GM23338 (cell line): ENCODE data around the gene UBXN7. TPM values are rescaled to one million over a fixed set of nuclear protein-coding genes. Genes with fewer than 3 reads are reported as not detected.
"Not testable (repeated sequence)": the region's sequence is repeated elsewhere in the genome, so short reads cannot be mapped to it uniquely, and the experiment has no call there.

ENCODE experiments used
- ATAC-seq: fragments of 200-7000 bp; cut with Tn5 transposase; 3 replicates; pipeline ENCODE4 v1.9.1; 2020
- DNase-seq: peaks from one replicate; pipeline ENCODE4 v3.0.0-alpha.2; 2015; ENCODE audit warnings: low spot score
- H2AFZ ChIP-seq: fragments of 200-600 bp; sonication (generic); 2 replicates; pipeline ENCODE4 v1.8.0; 2016; ENCODE audit warnings: antibody characterized with exemption, mild to moderate bottlenecking, moderate library complexity
- H3F3A ChIP-seq: fragments of 200-600 bp; sonication (generic); replicated peaks from 2 replicates; pipeline ENCODE4 v1.8.0; 2017; ENCODE audit warnings: antibody characterized with exemption, mixed run types, low read depth
- H3K27ac ChIP-seq: fragments of 200-600 bp; sonication (generic); 2 replicates; pipeline ENCODE4 v1.6.1; 2016; ENCODE audit warnings: low read depth
- H3K27me3 ChIP-seq: fragments of 200-600 bp; sonication (generic); 2 replicates; pipeline ENCODE4 v1.8.0; 2016; ENCODE audit warnings: mild to moderate bottlenecking, mixed run types, moderate library complexity; ENCODE audit not compliant: insufficient read depth
- H3K36me3 ChIP-seq: fragments of 200-600 bp; sonication (generic); 2 replicates; pipeline ENCODE4 v1.8.0; 2016; ENCODE audit warnings: mild to moderate bottlenecking; ENCODE audit not compliant: insufficient read depth
- H3K4me1 ChIP-seq: fragments of 200-600 bp; sonication (generic); 2 replicates; pipeline ENCODE4 v1.8.0; 2016; ENCODE audit warnings: mild to moderate bottlenecking, moderate library complexity; ENCODE audit not compliant: insufficient read depth
- H3K4me2 ChIP-seq: fragments of 200-600 bp; sonication (generic); 2 replicates; pipeline ENCODE4 v1.7.1; 2017; ENCODE audit warnings: mixed run types
- H3K4me3 ChIP-seq: fragments of 200-600 bp; sonication (generic); 2 replicates; pipeline ENCODE4 v1.6.1; 2016; ENCODE audit warnings: mixed run types
- H3K79me2 ChIP-seq: fragments of 200-600 bp; sonication (generic); replicated peaks from 2 replicates; pipeline ENCODE4 v1.8.0; 2017; ENCODE audit warnings: mild to moderate bottlenecking; ENCODE audit not compliant: insufficient read depth
- H3K9me2 ChIP-seq: fragments of 200-600 bp; sonication (generic); 2 replicates; pipeline ENCODE4 v1.8.0; 2017; ENCODE audit not compliant: insufficient read depth
- H4K20me1 ChIP-seq: fragments of 200-600 bp; sonication (generic); replicated peaks from 2 replicates; pipeline ENCODE4 v1.8.0; 2017; ENCODE audit warnings: mild to moderate bottlenecking; ENCODE audit not compliant: insufficient read depth
- H3K27ac Mint-ChIP-seq: 2 replicates; pipeline ENCODE4 v1.8.0; 2020; ENCODE audit warnings: inconsistent platforms, mild to moderate bottlenecking, moderate library complexity, mixed read lengths
- H3K27me3 Mint-ChIP-seq: 3 replicates; pipeline ENCODE4 v1.8.0; 2022; ENCODE audit warnings: low read depth, mild to moderate bottlenecking, moderate library complexity, mixed read lengths, inconsistent platforms; ENCODE audit not compliant: insufficient read depth, poor library complexity
- H3K36me3 Mint-ChIP-seq: 3 replicates; pipeline ENCODE4 v1.8.0; 2021; ENCODE audit warnings: low read depth, mild to moderate bottlenecking, inconsistent platforms, moderate library complexity, mixed read lengths
- H3K4me1 Mint-ChIP-seq: 3 replicates; pipeline ENCODE4 v1.8.0; 2020; ENCODE audit warnings: mild to moderate bottlenecking, inconsistent platforms, mixed read lengths
- H3K4me3 Mint-ChIP-seq: 3 replicates; pipeline ENCODE4 v1.8.0; 2021; ENCODE audit warnings: moderate library complexity, mild to moderate bottlenecking, inconsistent platforms, mixed read lengths
- H3K9me3 Mint-ChIP-seq: 3 replicates; pipeline ENCODE4 v1.8.0; 2020; ENCODE audit warnings: moderate library complexity, mild to moderate bottlenecking, inconsistent platforms, mixed read lengths
- CREB1 ChIP-seq: fragments of 250-450 bp; sonication (Bioruptor Pico); IDR thresholded peaks from 2 replicates; pipeline ENCODE4 v1.5.0; 2020; ENCODE audit warnings: low read depth, mild to moderate bottlenecking, moderate library complexity
- EZH2 ChIP-seq: fragments of 200-600 bp; sonication (generic); IDR thresholded peaks from one replicate; pipeline ENCODE4 v1.8.0; 2017; ENCODE audit warnings: antibody characterized with exemption, mild to moderate bottlenecking, low read depth; ENCODE audit not compliant: unreplicated experiment
- EZH2phosphoT487 ChIP-seq: fragments of 200-600 bp; sonication (generic); IDR thresholded peaks from one replicate; pipeline ENCODE4 v1.8.1; 2018; ENCODE audit warnings: antibody characterized with exemption; ENCODE audit not compliant: unreplicated experiment
- JUNB ChIP-seq: IDR thresholded peaks from one replicate; pipeline ENCODE4 v1.6.1; 2016; ENCODE audit warnings: antibody characterized with exemption; ENCODE audit not compliant: unreplicated experiment
- NANOG ChIP-seq: IDR thresholded peaks from 2 replicates; pipeline ENCODE4 v1.6.1; 2016; ENCODE audit warnings: antibody characterized with exemption, borderline replicate concordance
- POLR2AphosphoS5 ChIP-seq: IDR thresholded peaks from 2 replicates; pipeline ENCODE4 v1.6.1; 2016; ENCODE audit warnings: antibody characterized with exemption, low read depth
- REST ChIP-seq: IDR thresholded peaks from one replicate; pipeline ENCODE4 v1.6.1; 2018; ENCODE audit warnings: antibody characterized with exemption; ENCODE audit not compliant: unreplicated experiment
- STAT1 ChIP-seq: IDR thresholded peaks from one replicate; pipeline ENCODE4 v1.6.1; 2016; ENCODE audit warnings: antibody characterized with exemption; ENCODE audit not compliant: unreplicated experiment
- ZNF114 ChIP-seq: fragments of 250-450 bp; sonication (Bioruptor Pico); IDR thresholded peaks from 2 replicates; pipeline ENCODE4 v1.5.0; 2020; ENCODE audit warnings: mild to moderate bottlenecking, moderate library complexity
- ZNF331 ChIP-seq: fragments of 250-450 bp; sonication (Bioruptor Pico); IDR thresholded peaks from 2 replicates; pipeline ENCODE4 v1.5.0; 2020; ENCODE audit warnings: low read depth, mild to moderate bottlenecking, moderate library complexity
- ZNF462 ChIP-seq: fragments of 250-450 bp; sonication (Bioruptor Pico); IDR thresholded peaks from 2 replicates; pipeline ENCODE4 v1.5.0; 2020; ENCODE audit warnings: mild to moderate bottlenecking, moderate library complexity
- polyA plus RNA-seq: library from polyadenylated mRNA; unstranded; fragments of >200 nt; fragmentation: Nextera tagmentation; extraction: Ambion mirVana; gene quantifications from 2 replicates; pipeline ENCODE4 v1.2.1, GENCODE V29; 2016
- total RNA-seq: library from RNA; depleted of rRNA; stranded (reverse); fragments of >200 nt; shearing (Covaris generic); gene quantifications from 2 replicates; pipeline ENCODE4 v1.2.3, GENCODE V29; 2014

Gene UBXN7
- total and polyA plus RNA-seq, 2 experiments from 2014 or later, result 37.9 to 46.2 TPM

- not testable (repeated sequence) for H3K79me2 ChIP-seq, H3K27me3 ChIP-seq, H3K4me3 Mint-ChIP-seq, H3K4me1 Mint-ChIP-seq, H3K9me2 ChIP-seq, ATAC-seq, H4K20me1 ChIP-seq, H3K27ac ChIP-seq, H3K9me3 Mint-ChIP-seq, H3K27me3 Mint-ChIP-seq, H3K36me3 Mint-ChIP-seq, H3K27ac Mint-ChIP-seq, H3K4me1 ChIP-seq, H3K4me2 ChIP-seq, H2AFZ ChIP-seq, DNase-seq, H3F3A ChIP-seq, H3K4me3 ChIP-seq, H3K36me3 ChIP-seq
These were observed 30.7 kb upstream of the UBXN7 start for GRCh38 chr3:196462680-196463477.

GRCh38 chr3:196458063-196458462 lies 25.8 kb upstream of the UBXN7 start:
- no peak for ATAC-seq
- TF ChIP-seq ZNF331 (CRISPR knock-in tag) (no peak), ZNF462 (CRISPR knock-in tag) (no peak), CREB1 (CRISPR knock-in tag) (no peak), POLR2AphosphoS5 (no peak), EZH2phosphoT487 (no peak), STAT1 (no peak), REST (no peak), NANOG (no peak), EZH2 (no peak), JUNB (no peak), ZNF114 (no peak)

More at GRCh38 chr3:196458063-196458462, 25.8 kb upstream of the UBXN7 start:
- no peak overlapping the region for H3K4me3 ChIP-seq
- H3K4me1 ChIP-seq, result no peaks in the 10 kb centered on the region
- H3K4me1 Mint-ChIP-seq, result no peaks in the 10 kb centered on the region
- H3F3A ChIP-seq, result 0 out of 2 replicates have a peak, but pooled peaks cover 3% of the 10 kb centered on the region
- H4K20me1 ChIP-seq, result no peaks in the 10 kb centered on the region
- no peak for DNase-seq
- no peaks in the 10 kb centered on the region for H3K9me3 Mint-ChIP-seq
- no peaks in the 10 kb centered on the region for H3K79me2 ChIP-seq
- no peak overlapping the region for H3K4me3 Mint-ChIP-seq
- H3K27me3 Mint-ChIP-seq, result peaks cover 4% of the 10 kb centered on the region
- no peak overlapping the region for H3K27ac ChIP-seq
- no peaks in the 10 kb centered on the region; the same call in 1 of the 2 replicates for H3K9me2 ChIP-seq
- no peak overlapping the region for H3K4me2 ChIP-seq
- H3K27ac Mint-ChIP-seq, result no peak overlapping the region
- H3K27me3 ChIP-seq, result no peaks in the 10 kb centered on the region
- H2AFZ ChIP-seq, result no peak overlapping the region
- no peaks in the 10 kb centered on the region for H3K36me3 ChIP-seq
- H3K36me3 Mint-ChIP-seq, result no peaks in the 10 kb centered on the region
